ENCODE data around the gene IQCK. TPM values are rescaled to one million over a fixed set of nuclear protein-coding genes. Genes with fewer than 3 reads are reported as not detected.

The IQCK gene
- polyA plus RNA-seq, 1 experiment: 4.5 TPM

DNA sequence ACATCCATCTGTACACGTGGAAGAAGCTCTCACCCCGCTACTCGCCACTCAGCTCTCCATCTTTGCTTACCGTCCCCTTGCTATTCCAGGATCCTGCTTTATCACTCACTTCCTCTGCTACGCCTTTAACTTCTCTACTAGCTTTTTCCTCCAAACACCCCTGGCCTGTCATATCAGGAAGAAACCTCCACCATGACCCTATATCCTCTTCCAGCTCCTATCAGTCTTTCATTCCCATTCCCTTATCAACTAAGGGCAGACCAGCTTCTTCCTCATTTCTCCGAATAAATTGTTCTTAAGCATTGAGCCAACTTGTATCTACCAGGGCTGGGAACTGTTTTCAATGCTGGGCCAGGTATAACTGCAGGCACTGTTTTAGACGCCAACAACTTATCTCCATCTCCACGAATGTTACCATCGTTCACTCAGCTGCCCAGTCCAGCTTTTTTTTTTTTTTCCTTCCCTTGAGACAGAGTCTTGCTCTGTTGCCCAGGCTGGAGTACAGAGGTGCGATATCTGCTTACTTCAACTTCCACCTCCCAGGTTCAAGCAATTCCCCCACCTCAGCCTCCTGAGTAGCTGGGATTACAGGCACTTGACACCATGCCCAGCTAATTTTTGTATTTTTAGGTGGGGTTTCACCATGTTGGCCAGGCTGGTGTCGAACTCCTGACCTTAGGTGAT, 4.3 kb downstream of the IQCK start:
- no peaks in the 10 kb centered on the region for H3K36me3 ChIP-seq (ENCODE audit: control insufficient read depth, insufficient read depth, low read length)
- DNase-seq (ENCODE audit: low read depth): no peak
- no peaks in the 10 kb centered on the region for H3K27me3 ChIP-seq (ENCODE audit: control insufficient read depth, insufficient read depth, low read length)
- no peak overlapping the region for H3K4me3 ChIP-seq (ENCODE audit: low read depth, low read length)
- ChIA-PET POLR2A (no interaction called here), CTCF (interaction anchor here (0.7 to 1.2 kb wide), 2 partner anchors 9 to 164 kb away, joined by 3 to 4 read pairs; no protein-coding TSS in a partner anchor)
- TF ChIP-seq, protein P1, sequence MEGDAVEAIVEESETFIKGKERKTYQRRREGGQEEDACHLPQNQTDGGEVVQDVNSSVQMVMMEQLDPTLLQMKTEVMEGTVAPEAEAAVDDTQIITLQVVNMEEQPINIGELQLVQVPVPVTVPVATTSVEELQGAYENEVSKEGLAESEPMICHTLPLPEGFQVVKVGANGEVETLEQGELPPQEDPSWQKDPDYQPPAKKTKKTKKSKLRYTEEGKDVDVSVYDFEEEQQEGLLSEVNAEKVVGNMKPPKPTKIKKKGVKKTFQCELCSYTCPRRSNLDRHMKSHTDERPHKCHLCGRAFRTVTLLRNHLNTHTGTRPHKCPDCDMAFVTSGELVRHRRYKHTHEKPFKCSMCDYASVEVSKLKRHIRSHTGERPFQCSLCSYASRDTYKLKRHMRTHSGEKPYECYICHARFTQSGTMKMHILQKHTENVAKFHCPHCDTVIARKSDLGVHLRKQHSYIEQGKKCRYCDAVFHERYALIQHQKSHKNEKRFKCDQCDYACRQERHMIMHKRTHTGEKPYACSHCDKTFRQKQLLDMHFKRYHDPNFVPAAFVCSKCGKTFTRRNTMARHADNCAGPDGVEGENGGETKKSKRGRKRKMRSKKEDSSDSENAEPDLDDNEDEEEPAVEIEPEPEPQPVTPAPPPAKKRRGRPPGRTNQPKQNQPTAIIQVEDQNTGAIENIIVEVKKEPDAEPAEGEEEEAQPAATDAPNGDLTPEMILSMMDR (IDR thresholded peaks at IDR 0.05; ENCODE audit: insufficient read depth, low read depth, low read length): no peak

DNA sequence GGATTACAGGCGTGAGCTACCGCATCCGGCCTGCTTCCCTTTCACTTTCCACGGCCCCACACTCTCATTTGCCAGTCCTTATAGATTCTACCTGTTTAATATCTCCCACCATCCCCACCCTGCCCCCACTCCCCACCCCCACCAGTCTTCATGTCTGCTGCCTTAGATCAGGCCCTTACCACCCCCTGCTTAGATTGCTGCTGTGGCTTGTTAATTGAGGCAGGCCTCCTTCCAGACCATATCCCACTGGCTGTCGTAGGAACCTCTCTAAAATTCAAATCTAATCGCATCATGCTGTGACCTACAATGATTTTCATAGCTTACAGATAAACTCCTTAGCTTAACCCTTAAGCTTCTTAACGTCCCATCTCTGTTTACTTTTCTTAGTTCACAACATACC, 4.9 kb downstream of the IQCK start:
- no peak overlapping the region for H3K4me3 ChIP-seq (ENCODE audit: low read depth, low read length)
- H3K27me3 ChIP-seq (ENCODE audit: control insufficient read depth, insufficient read depth, low read length): no peaks in the 10 kb centered on the region
- ChIA-PET CTCF (interaction anchor here (0.7 to 1.4 kb wide), 3 partner anchors 8 to 164 kb away, joined by 3 to 4 read pairs (median 3); no protein-coding TSS in a partner anchor), POLR2A (no interaction called here)
- TF ChIP-seq, protein P1 (IDR thresholded peaks at IDR 0.05; ENCODE audit: insufficient read depth, low read depth, low read length): no peak
- no peaks in the 10 kb centered on the region for H3K36me3 ChIP-seq (ENCODE audit: control insufficient read depth, insufficient read depth, low read length)
- DNase-seq (ENCODE audit: low read depth): no peak

DNA sequence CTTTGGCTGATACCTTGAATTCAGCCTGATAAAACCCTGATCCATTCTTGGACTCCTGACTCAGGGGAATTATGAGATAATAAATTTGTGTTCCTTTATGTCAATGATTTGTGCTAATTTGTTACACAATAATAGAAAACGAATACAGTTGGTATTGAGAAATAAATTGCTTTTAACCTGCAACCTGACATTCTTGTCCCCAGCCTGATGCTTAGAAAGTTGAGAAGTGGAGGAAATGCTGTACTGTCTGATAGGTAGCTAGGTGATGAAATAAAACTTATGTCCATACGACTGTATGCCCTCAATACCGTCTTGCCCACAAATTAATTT, 10.5 kb downstream of the IQCK start:
- H3K4me3 ChIP-seq (ENCODE audit: low read depth, low read length): no peak overlapping the region
- POLR2A ChIA-PET: no interaction called here
- CTCF ChIA-PET: interaction anchor here (1.9 kb wide), 1 partner anchor 15 kb away, joined by 5 read pairs; no protein-coding TSS in a partner anchor
- H3K36me3 ChIP-seq (ENCODE audit: control insufficient read depth, insufficient read depth, low read length): no peaks in the 10 kb centered on the region
- H3K27me3 ChIP-seq (ENCODE audit: control insufficient read depth, insufficient read depth, low read length): no peaks in the 10 kb centered on the region
- TF ChIP-seq, protein P1 (IDR thresholded peaks at IDR 0.05; ENCODE audit: insufficient read depth, low read depth, low read length): no peak
- no peak for DNase-seq (ENCODE audit: low read depth)

GRCh38 chr16:19733551-19733950, 15.5 kb downstream of the IQCK start:
- ChIA-PET POLR2A (interaction anchor here (0.7 kb wide), 1 partner anchor 148 kb away, joined by 10 read pairs; no protein-coding TSS in a partner anchor), CTCF (no interaction called here)

DNA sequence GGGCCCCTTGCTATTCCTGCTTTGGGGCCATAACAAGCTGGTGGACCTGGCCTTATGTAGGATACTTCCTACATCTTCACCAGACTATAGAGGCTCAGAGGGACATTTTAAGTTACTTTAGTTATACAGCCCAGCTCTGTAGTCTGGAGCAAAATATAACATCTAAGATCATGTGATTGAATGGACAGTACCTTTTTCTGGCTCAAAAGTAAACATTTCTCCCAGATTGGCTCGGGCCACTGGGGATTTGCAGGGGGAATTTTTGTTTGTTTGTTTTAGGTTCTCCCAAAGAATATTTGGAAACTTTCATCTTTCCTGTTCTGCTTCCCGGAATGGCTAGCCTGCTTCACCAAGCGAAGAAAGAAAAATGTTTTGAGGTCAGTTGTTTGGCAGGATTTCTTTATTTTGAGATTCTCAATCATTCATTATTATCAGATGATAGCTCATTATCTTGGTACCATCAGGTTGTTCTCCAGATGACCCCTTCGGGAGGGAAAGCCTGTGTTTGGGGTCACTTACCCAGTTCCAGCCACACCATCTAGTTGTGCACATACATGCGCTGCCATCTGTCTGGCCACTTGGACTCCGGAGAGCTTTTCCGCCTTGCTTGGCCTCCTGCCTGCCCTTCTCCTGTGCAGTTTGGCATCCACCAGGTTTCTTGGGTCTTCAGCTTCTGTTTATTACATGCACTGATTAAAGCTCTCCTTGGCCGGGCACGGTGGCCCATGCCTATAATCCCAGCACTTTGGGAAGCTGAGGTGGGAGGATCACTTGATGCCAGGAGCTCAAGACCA, 17.2 kb downstream of the IQCK start:
- H3K27me3 ChIP-seq (ENCODE audit: control insufficient read depth, insufficient read depth, low read length): no peaks in the 10 kb centered on the region
- ChIA-PET POLR2A (no interaction called here), CTCF (interaction anchor here (1.8 kb wide), 1 partner anchor 172 kb away, joined by 5 read pairs; no protein-coding TSS in a partner anchor)
- TF ChIP-seq, protein P1 (IDR thresholded peaks at IDR 0.05; ENCODE audit: insufficient read depth, low read depth, low read length): no peak
- no peak for DNase-seq (ENCODE audit: low read depth)
- H3K36me3 ChIP-seq (ENCODE audit: control insufficient read depth, insufficient read depth, low read length): no peaks in the 10 kb centered on the region
- H3K4me3 ChIP-seq (ENCODE audit: low read depth, low read length): no peak overlapping the region

More at GRCh38 chr16:19733551-19733950, 15.5 kb downstream of the IQCK start:
- Histone ChIP-seq H3K27me3 (ENCODE audit: control insufficient read depth, insufficient read depth, low read length) (no peaks in the 10 kb centered on the region), H3K4me3 (ENCODE audit: low read depth, low read length) (no peak overlapping the region), H3K36me3 (ENCODE audit: control insufficient read depth, insufficient read depth, low read length) (no peaks in the 10 kb centered on the region)
- TF ChIP-seq, protein P1 (IDR thresholded peaks at IDR 0.05; ENCODE audit: insufficient read depth, low read depth, low read length): no peak
- no peak for DNase-seq (ENCODE audit: low read depth)

Data from BJ (cell line).